ENCODE results near the gene ALKBH5. TPM values are rescaled to one million over a fixed set of nuclear protein-coding genes. Genes with fewer than 3 reads are reported as not detected.

ALKBH5 gene
- polyA plus RNA-seq, 3 donors = 50.4 to 79.1 (median 78.9) TPM

GRCh38 chr17:18194804-18195203 lies 11.2 kb downstream of the ALKBH5 start:
- peaks cover 59 to 88% of the 10 kb centered on the region in 2 donors for H3K36me3 Mint-ChIP-seq
- H3K27ac Mint-ChIP-seq = peak overlapping the region in 2 of 7 donors; percentile 21 to 64
- H3K27me3 Mint-ChIP-seq (ENCODE audit: low read depth in 3 of 3) = no peaks in the 10 kb centered on the region
- no peak for DNase-seq
- Histone ChIP-seq H3K36me3 (replicated peaks in 1 of 2; ENCODE audit: control insufficient read depth in 1 of 2, insufficient read depth in 2 of 2, low read length in 2 of 2) (peaks cover 61 to 88% of the 10 kb centered on the region in 2 donors), H3K27me3 (ENCODE audit: control insufficient read depth in 2 of 2, insufficient read depth in 2 of 2, low read length in 2 of 2) (no peaks in the 10 kb centered on the region), H3K4me2 (replicated peaks; ENCODE audit: extremely low read depth, low read length, poor library complexity, severe bottlenecking) (no peak overlapping the region), H3K4me3 (replicated peaks in 1 of 3; ENCODE audit: low read depth in 2 of 3, low read length in 3 of 3) (no peak overlapping the region), H3K79me2 (ENCODE audit: insufficient read depth, low read length) (peaks cover 98% of the 10 kb centered on the region), H3K9me3 (replicated peaks in 1 of 2; ENCODE audit: control insufficient read depth in 1 of 2, insufficient read depth in 1 of 2, low read length in 2 of 2) (no peaks in the 10 kb centered on the region), H3K27ac (ENCODE audit: low read depth in 1 of 2, low read length in 2 of 2) (no peak overlapping the region), H3K4me1 (ENCODE audit: control insufficient read depth in 1 of 2, insufficient read depth in 2 of 2, low read length in 2 of 2) (peaks cover 0 to 10% of the 10 kb centered on the region in 2 donors), H4K20me1 (ENCODE audit: insufficient read depth, low read length) (peaks cover 100% of the 10 kb centered on the region), H3K9ac (ENCODE audit: insufficient read depth, low read length, poor library complexity, severe bottlenecking) (no peak overlapping the region), H2AFZ (ENCODE audit: insufficient read depth, low read depth, low read length, poor library complexity, severe bottlenecking) (no peak overlapping the region)
- WGBS (ENCODE audit: insufficient coverage) = 77% methylated on average over 3 of the region's 4 CpGs
- intact Hi-C loops (cut with micrococcal nuclease) = no loop called here
- H3K4me1 Mint-ChIP-seq = peaks cover 18% of the 10 kb centered on the region
- TF ChIP-seq CTCF (IDR thresholded peaks at IDR 0.05) = no peak
- no peaks in the 10 kb centered on the region for H3K9me3 Mint-ChIP-seq
- H3K4me3 Mint-ChIP-seq = no peak overlapping the region

GRCh38 chr17:18195246-18195645 lies 11.6 kb downstream of the ALKBH5 start:
- no CpG with 5 or more reads among the region's 5 CpGs for WGBS (ENCODE audit: insufficient coverage)
- Histone ChIP-seq H3K27ac (ENCODE audit: low read depth in 1 of 2, low read length in 2 of 2) (no peak overlapping the region), H3K27me3 (ENCODE audit: control insufficient read depth in 2 of 2, insufficient read depth in 2 of 2, low read length in 2 of 2) (no peaks in the 10 kb centered on the region), H3K79me2 (ENCODE audit: insufficient read depth, low read length) (peaks cover 97% of the 10 kb centered on the region), H3K4me1 (ENCODE audit: control insufficient read depth in 1 of 2, insufficient read depth in 2 of 2, low read length in 2 of 2) (peaks cover 0 to 7% of the 10 kb centered on the region in 2 donors), H3K36me3 (replicated peaks in 1 of 2; ENCODE audit: control insufficient read depth in 1 of 2, insufficient read depth in 2 of 2, low read length in 2 of 2) (peaks cover 64 to 89% of the 10 kb centered on the region in 2 donors), H3K9me3 (replicated peaks in 1 of 2; ENCODE audit: control insufficient read depth in 1 of 2, insufficient read depth in 1 of 2, low read length in 2 of 2) (no peaks in the 10 kb centered on the region), H2AFZ (ENCODE audit: insufficient read depth, low read depth, low read length, poor library complexity, severe bottlenecking) (no peak overlapping the region), H4K20me1 (ENCODE audit: insufficient read depth, low read length) (peaks cover 100% of the 10 kb centered on the region), H3K4me2 (replicated peaks; ENCODE audit: extremely low read depth, low read length, poor library complexity, severe bottlenecking) (no peak overlapping the region), H3K9ac (ENCODE audit: insufficient read depth, low read length, poor library complexity, severe bottlenecking) (no peak overlapping the region), H3K4me3 (replicated peaks in 1 of 3; ENCODE audit: low read depth in 2 of 3, low read length in 3 of 3) (no peak overlapping the region)
- peaks cover 15% of the 10 kb centered on the region for H3K4me1 Mint-ChIP-seq
- H3K9me3 Mint-ChIP-seq = no peaks in the 10 kb centered on the region
- no peak for TF ChIP-seq CTCF (IDR thresholded peaks at IDR 0.05)
- intact Hi-C loops (cut with micrococcal nuclease) = no loop called here
- no peaks in the 10 kb centered on the region for H3K27me3 Mint-ChIP-seq (ENCODE audit: low read depth in 3 of 3)
- peaks cover 60 to 90% of the 10 kb centered on the region in 2 donors for H3K36me3 Mint-ChIP-seq
- H3K4me3 Mint-ChIP-seq = no peak overlapping the region
- no peak for DNase-seq
- peak overlapping the region in 2 of 7 donors; percentile 7 to 21 for H3K27ac Mint-ChIP-seq

All from CD14-positive monocyte (primary cell).